NCI-H69 (cell line): ENCODE results near the gene LYPD3.

Source experiments
- DNase-seq: peaks from one replicate; lab custom pipeline; 2025; lab: John Stamatoyannopoulos, UW

Gene LYPD3

GRCh38 chr19:43485951-43486350 is 20.5 kb upstream of the LYPD3 start:
- DNase-seq: no peak

- DNase-seq: no peak
Observed at GRCh38 chr19:43483281-43483680, 17.9 kb upstream of the LYPD3 start.

GRCh38 chr19:43482193-43482592 is 16.8 kb upstream of the LYPD3 start:
- no peak for DNase-seq

- no peak for DNase-seq
Observed at GRCh38 chr19:43481701-43482100, 16.3 kb upstream of the LYPD3 start.

GRCh38 chr19:43480574-43480973 is 15.2 kb upstream of the LYPD3 start:
- DNase-seq: no peak

GRCh38 chr19:43479961-43480561 is 14.7 kb upstream of the LYPD3 start:
- DNase-seq: no peak

GRCh38 chr19:43479226-43479625 is 13.8 kb upstream of the LYPD3 start:
- no peak for DNase-seq

- DNase-seq: no peak
Observed at GRCh38 chr19:43478323-43478722, 12.9 kb upstream of the LYPD3 start.

- no peak for DNase-seq
Observed at GRCh38 chr19:43476606-43477005, 11.2 kb upstream of the LYPD3 start.

- peak; percentile 97 for DNase-seq
Observed at GRCh38 chr19:43474986-43475705, 9.7 kb upstream of the LYPD3 start.

- DNase-seq: no peak
Observed at GRCh38 chr19:43474487-43474886, 9.1 kb upstream of the LYPD3 start.

GRCh38 chr19:43471091-43471490 is 5.7 kb upstream of the LYPD3 start:
- no peak for DNase-seq

- DNase-seq: no peak
Observed at GRCh38 chr19:43470288-43470687, 4.9 kb upstream of the LYPD3 start.

GRCh38 chr19:43469160-43469480 is 3.7 kb upstream of the LYPD3 start:
- no peak for DNase-seq

- DNase-seq: no peak
Observed at GRCh38 chr19:43468354-43469159, 3.1 kb upstream of the LYPD3 start.

GRCh38 chr19:43467730-43468129 is 2.3 kb upstream of the LYPD3 start:
- no peak for DNase-seq

GRCh38 chr19:43467276-43467675 is 1.9 kb upstream of the LYPD3 start:
- no peak for DNase-seq

GRCh38 chr19:43466793-43467192 is 1.4 kb upstream of the LYPD3 start:
- no peak for DNase-seq

GRCh38 chr19:43464134-43464775 is 1.2 kb downstream of the LYPD3 start:
- peak; percentile 77 for DNase-seq

GRCh38 chr19:43463381-43464133 is 1.9 kb downstream of the LYPD3 start:
- DNase-seq: peak; percentile 96

- no peak for DNase-seq
Observed at GRCh38 chr19:43462785-43463380, 2.5 kb downstream of the LYPD3 start.

- DNase-seq: no peak
Observed at GRCh38 chr19:43462383-43462782, 3.0 kb downstream of the LYPD3 start.
